ENCODE measurements around the gene RUFY4.
"Not testable (repeated sequence)": the region's sequence is repeated elsewhere in the genome, so short reads cannot be mapped to it uniquely, and the experiment has no call there.

The RUFY4 gene

DNA sequence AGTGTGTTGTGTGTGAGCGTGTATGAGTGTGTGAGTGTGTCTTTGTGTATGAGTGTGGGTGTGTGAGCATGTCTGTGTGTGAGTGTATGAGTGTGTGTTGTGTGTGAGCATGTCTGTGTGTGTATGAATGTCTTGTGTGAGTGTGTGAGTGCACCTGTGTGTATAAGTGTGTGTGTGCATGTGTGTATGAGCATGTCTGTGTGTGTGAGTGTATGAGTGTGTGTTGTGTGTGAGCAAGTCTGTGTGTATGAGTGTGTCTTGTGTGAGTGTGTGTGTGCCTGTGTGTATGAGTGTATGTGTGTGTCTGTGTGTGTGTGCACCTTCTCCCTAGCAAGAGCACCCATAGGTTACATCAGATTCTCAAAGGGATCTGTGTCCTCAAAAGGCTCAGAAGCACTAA lies 37.8 kb upstream of the RUFY4 start:
- DNase-seq (ENCODE audit: low spot score) = no peak

DNA sequence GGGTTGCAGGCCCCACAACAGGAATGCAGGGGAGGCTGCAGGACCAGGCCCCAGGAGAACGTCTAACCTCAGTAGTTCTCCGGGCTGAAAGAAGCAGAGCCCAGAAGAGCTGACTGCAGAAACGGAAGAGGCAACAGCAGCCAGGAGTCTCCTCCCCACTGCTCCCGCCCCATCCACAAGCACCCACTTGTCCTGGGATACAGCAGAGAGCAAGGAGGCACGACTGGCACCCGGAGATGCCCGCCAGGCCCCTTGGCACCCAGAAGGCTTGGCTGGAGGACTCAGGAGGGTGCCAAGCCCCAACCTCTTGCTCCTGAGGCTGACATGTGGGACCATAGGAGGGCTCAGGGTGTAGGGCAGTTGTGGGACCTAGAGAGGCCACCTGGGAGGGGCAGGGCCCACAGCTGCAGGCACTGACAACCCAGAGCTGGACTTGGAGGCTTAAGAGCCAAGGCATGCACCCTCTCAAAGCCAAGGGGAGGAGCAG lies 37.2 kb upstream of the RUFY4 start:
- DNase-seq (ENCODE audit: low spot score) = peak; percentile 7

DNA sequence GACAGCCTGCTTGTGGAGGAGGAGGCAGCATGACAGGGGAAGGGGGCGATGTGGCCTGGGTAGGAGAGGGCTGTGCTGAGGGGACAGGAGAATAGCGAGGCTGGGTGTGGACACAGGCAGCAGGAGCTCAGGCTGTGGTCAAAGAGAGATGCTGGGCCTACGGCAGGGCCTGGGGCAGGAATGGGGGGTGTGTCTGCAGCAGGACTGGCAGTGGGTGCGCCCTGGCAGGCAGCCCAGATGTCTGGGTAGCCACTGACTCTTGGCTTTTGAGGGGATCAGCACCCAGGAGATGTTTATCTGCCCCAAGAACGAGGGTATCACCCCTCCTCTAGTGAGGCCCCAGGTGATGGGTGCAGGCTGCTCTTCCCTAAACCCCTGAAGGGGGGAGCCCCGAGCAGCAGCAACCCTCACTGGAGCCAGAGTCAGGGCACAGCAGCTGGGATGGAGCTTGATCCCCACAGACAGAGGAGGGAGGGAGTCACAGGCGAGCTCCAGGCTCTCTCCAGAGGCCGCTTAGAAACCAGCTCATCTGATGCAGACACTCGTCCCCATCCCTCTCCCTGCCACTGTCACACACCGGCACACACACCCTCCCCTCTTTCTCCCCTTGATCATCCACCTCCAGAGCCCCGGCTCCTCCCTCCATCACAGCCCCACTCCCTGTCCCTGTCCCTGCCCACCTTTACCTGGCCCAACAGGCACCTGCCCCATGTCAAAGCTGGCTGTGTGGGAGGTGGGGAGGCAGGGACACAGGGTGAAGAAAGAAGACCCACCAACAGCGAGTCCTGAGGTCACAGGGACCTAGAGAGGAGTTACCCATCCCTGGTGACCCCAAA lies 36.5 kb upstream of the RUFY4 start:
- peak; percentile 5 for DNase-seq (ENCODE audit: low spot score)

- peak; percentile 5 for DNase-seq (ENCODE audit: low spot score)
Measured at GRCh38 chr2:218033208-218033589, 35.9 kb upstream of the RUFY4 start.

- DNase-seq (ENCODE audit: low spot score) = peak; percentile 4
Measured at GRCh38 chr2:218033590-218034496, 35.2 kb upstream of the RUFY4 start.

GRCh38 chr2:218034497-218035213 lies 34.4 kb upstream of the RUFY4 start:
- peak; percentile 83 for DNase-seq (ENCODE audit: low spot score)

DNA sequence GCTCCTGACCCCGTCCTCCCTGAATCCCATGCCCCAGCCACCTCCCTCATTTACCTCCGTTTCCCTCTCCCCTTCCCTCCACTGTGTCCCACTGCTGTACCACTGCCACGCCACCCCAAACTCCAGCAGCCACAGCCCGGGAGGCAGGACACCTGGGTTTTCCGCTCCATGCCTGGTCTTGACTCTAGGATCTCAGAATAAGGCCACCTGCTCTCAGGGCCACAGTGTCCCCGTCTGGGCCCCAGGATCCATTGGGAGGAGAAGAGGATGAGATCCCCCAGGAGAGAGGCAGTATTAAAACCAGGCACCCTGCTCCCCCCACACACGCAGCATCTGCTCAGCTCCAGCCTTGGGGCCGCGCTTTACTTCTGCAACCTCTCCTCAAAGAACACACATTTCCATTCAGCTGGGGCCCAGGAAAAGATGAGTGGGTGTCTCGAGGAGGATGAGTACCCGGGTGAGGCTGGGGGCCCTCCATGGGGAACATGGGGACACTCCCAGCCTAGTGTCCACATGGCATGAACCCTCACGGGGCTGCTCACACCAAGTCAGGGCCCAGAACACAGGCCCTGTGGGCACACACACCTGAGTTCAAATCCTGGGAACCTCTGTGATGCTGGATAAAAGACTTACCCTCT lies 33.5 kb upstream of the RUFY4 start:
- DNase-seq (ENCODE audit: low spot score) = no peak

GRCh38 chr2:218036371-218036770 lies 32.7 kb upstream of the RUFY4 start:
- DNase-seq (ENCODE audit: low spot score) = no peak

- no peak for DNase-seq (ENCODE audit: low spot score)
Measured at GRCh38 chr2:218039171-218039570, 29.9 kb upstream of the RUFY4 start.

DNA sequence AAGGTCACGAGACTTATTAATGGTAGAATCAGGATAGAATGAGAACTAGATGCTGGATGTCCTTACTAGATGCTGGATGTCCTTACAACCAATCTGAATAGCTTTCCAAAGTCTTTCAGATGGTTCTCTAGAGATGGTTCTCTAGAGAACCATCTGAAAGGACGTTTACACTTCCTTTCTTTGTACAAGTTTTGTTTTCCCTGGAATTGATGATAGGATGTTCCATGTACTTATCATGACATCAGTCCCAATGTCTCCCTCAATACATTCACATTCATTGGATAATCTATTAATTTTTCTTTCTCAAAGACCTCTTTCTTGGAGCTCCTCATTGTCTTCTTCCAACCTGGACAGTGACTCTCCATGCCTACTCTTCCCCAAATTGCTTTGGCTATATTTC lies 28.2 kb upstream of the RUFY4 start:
- DNase-seq (ENCODE audit: low spot score) = no peak

GRCh38 chr2:218041302-218042168 lies 27.5 kb upstream of the RUFY4 start:
- no peak for DNase-seq (ENCODE audit: low spot score)

GRCh38 chr2:218043100-218043499 lies 26.0 kb upstream of the RUFY4 start:
- DNase-seq (ENCODE audit: low spot score) = no peak

- DNase-seq (ENCODE audit: low spot score) = no peak
Measured at GRCh38 chr2:218043701-218044109, 25.3 kb upstream of the RUFY4 start.

DNA sequence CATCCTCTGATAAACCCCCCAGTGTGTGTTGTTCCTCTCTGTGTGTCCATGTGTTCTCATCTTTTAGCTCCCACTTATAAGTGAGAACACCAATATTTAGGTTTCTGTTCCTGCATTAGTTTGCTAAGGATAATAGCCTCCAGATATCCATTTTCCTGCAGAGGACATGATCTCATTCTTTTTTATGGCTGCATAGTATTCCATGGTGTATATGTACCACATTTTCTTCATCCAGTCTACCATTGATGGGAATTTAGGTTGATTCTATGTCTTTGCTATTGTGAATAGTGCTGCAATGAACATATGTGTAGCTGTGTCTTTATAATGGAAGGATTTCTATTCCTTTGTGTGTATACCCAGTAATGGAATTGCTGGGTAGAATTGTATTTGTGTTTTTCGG lies 24.5 kb upstream of the RUFY4 start:
- DNase-seq (ENCODE audit: low spot score) = not testable (repeated sequence)

DNA sequence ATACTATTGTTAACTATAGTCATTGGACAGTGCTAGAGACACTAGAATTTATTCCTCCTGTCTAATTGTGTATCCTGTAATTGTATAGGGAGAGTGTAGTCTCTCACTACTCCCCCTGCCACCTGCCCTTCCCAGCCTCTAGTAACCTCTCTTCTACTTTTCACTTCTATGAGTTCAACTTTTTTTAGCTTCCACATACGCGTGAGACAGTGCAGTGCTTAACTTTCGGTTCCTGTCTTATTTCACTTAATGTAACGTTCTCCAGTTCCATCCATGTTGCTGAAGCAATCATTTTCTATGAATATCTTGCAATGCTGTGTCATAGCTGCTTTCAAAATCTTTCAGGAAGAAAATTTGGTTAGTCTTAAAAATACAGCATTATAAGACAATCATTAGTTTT lies 22.8 kb upstream of the RUFY4 start:
- DNase-seq (ENCODE audit: low spot score) = no peak

GRCh38 chr2:218047536-218048225 lies 21.4 kb upstream of the RUFY4 start:
- no peak for DNase-seq (ENCODE audit: low spot score)

DNA sequence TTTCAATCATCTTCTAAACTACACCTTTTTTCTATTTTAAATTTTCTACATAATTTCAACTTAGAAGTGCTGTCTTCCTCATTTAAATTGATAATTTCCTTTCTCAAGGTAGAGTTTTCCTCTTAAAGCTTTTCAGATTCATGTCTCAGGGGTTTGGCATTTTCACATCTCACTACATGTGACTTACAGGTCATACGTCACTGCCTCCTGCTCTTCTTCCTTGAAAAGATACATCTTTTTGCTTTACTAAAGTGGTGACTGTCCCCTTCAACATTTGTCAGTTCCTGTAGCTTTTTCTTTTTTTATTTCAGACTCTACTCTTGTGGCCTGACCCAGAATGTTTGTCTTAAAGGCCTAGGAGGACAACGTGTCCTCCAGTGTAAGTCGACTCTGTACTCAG lies 17.1 kb upstream of the RUFY4 start:
- no peak for DNase-seq (ENCODE audit: low spot score)

- DNase-seq (ENCODE audit: low spot score) = no peak
Measured at GRCh38 chr2:218059289-218059688, 9.8 kb upstream of the RUFY4 start.

DNA sequence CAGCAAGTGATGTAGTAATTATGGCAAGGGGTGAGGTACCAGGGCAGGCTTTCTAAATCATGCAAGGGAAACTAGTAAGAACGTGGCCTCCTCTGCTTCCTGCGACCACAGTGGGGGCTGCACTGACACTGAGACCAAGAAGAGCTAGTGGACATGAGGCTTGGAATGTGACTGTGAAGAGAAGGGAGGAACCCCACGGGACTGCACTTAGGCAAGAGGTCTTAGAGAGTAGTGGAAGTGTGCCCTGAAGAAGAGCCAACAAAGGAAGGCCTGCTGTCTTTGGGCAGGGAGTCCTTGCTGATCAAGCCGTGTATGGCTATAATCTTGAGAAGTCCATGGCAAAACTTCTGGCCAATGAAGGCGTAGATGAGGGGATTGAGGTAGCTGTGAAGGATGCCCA lies 8.9 kb upstream of the RUFY4 start:
- no peak for DNase-seq (ENCODE audit: low spot score)

- DNase-seq (ENCODE audit: low spot score) = no peak
Measured at GRCh38 chr2:218060950-218061660, 7.9 kb upstream of the RUFY4 start.
